ENCODE measurements around the gene MRPS27. TPM values are rescaled to one million over a fixed set of nuclear protein-coding genes. Genes with fewer than 3 reads are reported as not detected.

MRPS27 gene
- total and polyA plus RNA-seq, 9 of the 15 experiments (the other 6 are each of a cell fraction or from before 2014, with no cell fraction given) = 73.6 to 144 (median 106) TPM

GRCh38 chr5:72281764-72282499 lies 38.1 kb downstream of the MRPS27 start (continued):
- no peak for TF ChIP-seq NRF1 (conservative IDR thresholded peaks at IDR 0.05 in 1 of 2, IDR thresholded peaks at IDR 0.05 in 1 of 2)
- TF ChIP-seq RBBP5 (IDR thresholded peaks at IDR 0.05; ENCODE audit: borderline replicate concordance, insufficient read depth, low read length, poor library complexity, severe bottlenecking) = no peak
- no peak for TF ChIP-seq MED1 (CRISPR knock-in tag; IDR thresholded peaks at IDR 0.05; ENCODE audit: borderline replicate concordance)
- no peak for TF ChIP-seq RBM17 (IDR thresholded peaks at IDR 0.05; ENCODE audit: borderline replicate concordance, low read depth, low read length)
- TF ChIP-seq PTRF (tag; IDR thresholded peaks at IDR 0.05) = no peak
- peak; percentile 47; the same call in 1 of the 2 replicates for TF ChIP-seq BACH1 (tag; IDR thresholded peaks at IDR 0.05)
- TF ChIP-seq TCFL5 (CRISPR knock-in tag; conservative IDR thresholded peaks at IDR 0.05) = no peak
- TF ChIP-seq CHD1 (IDR thresholded peaks at IDR 0.05; ENCODE audit: low read length) = no peak
- TF ChIP-seq FOXO4 (CRISPR knock-in tag; IDR thresholded peaks at IDR 0.05) = no peak
- no peak for TF ChIP-seq CTCFL (IDR thresholded peaks at IDR 0.05; ENCODE audit: borderline replicate concordance, insufficient read depth, low read depth, low read length, poor library complexity, severe bottlenecking)
- no peak for TF ChIP-seq ZNF395 (CRISPR knock-in tag; IDR thresholded peaks at IDR 0.05)
- no peak for TF ChIP-seq ZNF280A (IDR thresholded peaks at IDR 0.05; ENCODE audit: low read depth, partially characterized antibody)
- TF ChIP-seq PHB (CRISPR knock-in tag; IDR thresholded peaks at IDR 0.05) = no peak
- no peak for TF ChIP-seq ESRRB (CRISPR knock-in tag; IDR thresholded peaks at IDR 0.05; ENCODE audit: borderline replicate concordance)
- no peak for TF ChIP-seq BRD4 (IDR thresholded peaks at IDR 0.05)
- TF ChIP-seq ZNF717 (CRISPR knock-in tag; IDR thresholded peaks at IDR 0.05) = no peak
- no peak for TF ChIP-seq RBM14 (IDR thresholded peaks at IDR 0.05; ENCODE audit: borderline replicate concordance, insufficient read depth, low read depth, low read length)
- TF ChIP-seq ELF2 (CRISPR knock-in tag; IDR thresholded peaks at IDR 0.05) = no peak; the same call in 1 of the 2 replicates
- peak; percentile 56 for TF ChIP-seq TCF3 (CRISPR knock-in tag; IDR thresholded peaks at IDR 0.05)
- TF ChIP-seq HNRNPK (IDR thresholded peaks at IDR 0.05; ENCODE audit: low read depth, low read length, poor library complexity, severe bottlenecking) = no peak
- no peak for TF ChIP-seq SRSF7 (optimal IDR thresholded peaks at IDR 0.05; ENCODE audit: low read depth, low read length)
